GM12891 (cell line): ENCODE results near the gene STMP1.

Source experiments
- PAX5 ChIP-seq: IDR thresholded peaks from 2 replicates; pipeline ENCODE4 v1.6.1; 2011; ENCODE audit warnings: low read length, moderate library complexity, mild to moderate bottlenecking; ENCODE audit not compliant: insufficient read depth, severe bottlenecking
- POLR2A ChIP-seq: IDR thresholded peaks from 2 replicates; pipeline ENCODE4 v1.6.1; 2011; ENCODE audit warnings: low read depth, low read length, control low read depth
- POLR2AphosphoS5 ChIP-seq: IDR thresholded peaks from 2 replicates; pipeline ENCODE4 v1.6.1; 2011; ENCODE audit warnings: low read depth, low read length, control low read depth
- SPI1 ChIP-seq: IDR thresholded peaks from 2 replicates; pipeline ENCODE4 v1.6.1; 2011; ENCODE audit warnings: low read depth, low read length, control low read depth
- TAF1 ChIP-seq: IDR thresholded peaks from 2 replicates; pipeline ENCODE4 v1.6.1; 2011; ENCODE audit warnings: low read depth, low read length, control low read depth

DNA sequence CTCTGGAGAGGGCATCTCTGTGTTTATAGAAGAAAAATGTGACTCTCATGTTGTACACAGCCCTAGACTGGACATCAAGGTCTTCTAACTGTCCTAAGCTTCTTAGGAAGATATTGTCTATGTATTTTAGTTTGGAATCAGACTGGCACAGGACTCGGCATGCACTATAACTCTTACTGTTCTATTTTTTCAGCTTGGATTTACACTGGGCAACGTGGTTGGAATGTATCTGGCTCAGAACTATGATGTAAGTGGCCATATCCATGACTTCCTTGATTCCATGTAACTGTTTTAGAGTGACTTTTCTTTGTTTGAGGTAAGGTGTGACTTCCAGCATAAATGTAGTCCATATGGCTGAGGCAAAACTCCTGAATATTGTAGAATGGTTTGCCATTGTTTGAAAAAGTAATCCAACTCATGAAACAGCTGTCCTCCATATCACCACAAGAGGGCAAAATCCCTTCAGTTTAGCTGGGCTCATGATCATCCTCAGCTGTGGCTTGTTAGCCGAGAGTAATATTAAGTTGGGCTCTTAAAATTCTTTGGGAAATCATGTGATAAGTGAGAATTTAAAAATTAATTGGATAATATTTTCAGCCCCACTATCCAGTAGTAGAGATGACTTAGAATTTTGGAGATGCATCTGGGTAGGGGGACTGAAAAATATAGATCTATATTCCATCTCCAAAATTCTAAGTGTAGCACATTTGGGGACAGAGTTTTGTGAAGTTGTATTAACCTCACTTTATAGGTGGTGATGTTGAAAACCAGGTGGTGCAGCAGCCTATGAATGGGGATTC is 10.4 kb downstream of the STMP1 start:
- TF ChIP-seq POLR2AphosphoS5 (no peak), POLR2A (no peak), TAF1 (no peak), SPI1 (no peak), PAX5 (no peak)
